Neutrophil (primary cell): ENCODE results near the gene MAP1LC3B.
"Not testable (repeated sequence)": the region's sequence is repeated elsewhere in the genome, so short reads cannot be mapped to it uniquely, and the experiment has no call there.

ENCODE experiments used
- H3K27ac ChIP-seq: fragments of 200-600 bp; sonication (generic); 2 replicates; pipeline ENCODE4 v1.5.1; 2016; ENCODE audit warnings: mild to moderate bottlenecking, moderate library complexity
- H3K27me3 ChIP-seq: fragments of 200-600 bp; sonication (generic); 2 replicates; pipeline ENCODE4 v1.6.0; 2016; ENCODE audit warnings: mild to moderate bottlenecking
- H3K36me3 ChIP-seq: fragments of 200-600 bp; sonication (generic); 2 replicates; pipeline ENCODE4 v1.5.1; 2017
- H3K4me1 ChIP-seq, 2 experiments: fragments of 200-600 bp in 1 of 2; sonication (generic) in 1 of 2; 1 replicate in 1 of 2; 2 replicates in 1 of 2; pipeline versions ENCODE4 v1.5.1 to v1.6.1; 2013 to 2016; ENCODE audit warnings: low read depth in 1 of 2, low read length in 1 of 2, mild to moderate bottlenecking in 1 of 2, moderate library complexity in 1 of 2; ENCODE audit not compliant: control insufficient read depth in 1 of 2, insufficient read depth in 1 of 2
- H3K4me3 ChIP-seq, 2 experiments: fragments of 200-600 bp in 1 of 2; sonication (generic) in 1 of 2; 1 replicate in 1 of 2; 2 replicates in 1 of 2; pipeline ENCODE4 v1.5.1; 2013 to 2016; ENCODE audit warnings: low read depth in 1 of 2, low read length in 1 of 2, mild to moderate bottlenecking in 1 of 2, moderate library complexity in 1 of 2
- H3K9me3 ChIP-seq: fragments of 200-600 bp; sonication (generic); 2 replicates; pipeline ENCODE4 v1.5.1; 2016
- CTCF ChIP-seq: fragments of 200-600 bp; sonication (generic); IDR thresholded peaks from 2 replicates; pipeline ENCODE4 v1.5.1; 2016; ENCODE audit warnings: antibody characterized with exemption

MAP1LC3B gene

GRCh38 chr16:87388818-87389134 is 3.4 kb upstream of the MAP1LC3B start:
- Histone ChIP-seq H3K4me3 (peak overlapping the region; percentile 40 to 41), H3K4me1 (peaks cover 52 to 57% of the 10 kb centered on the region in 2 experiments), H3K36me3 (no peaks in the 10 kb centered on the region), H3K27ac (peak overlapping the region; percentile 94), H3K27me3 (no peaks in the 10 kb centered on the region), H3K9me3 (no peaks in the 10 kb centered on the region)
- no peak for TF ChIP-seq CTCF

DNA sequence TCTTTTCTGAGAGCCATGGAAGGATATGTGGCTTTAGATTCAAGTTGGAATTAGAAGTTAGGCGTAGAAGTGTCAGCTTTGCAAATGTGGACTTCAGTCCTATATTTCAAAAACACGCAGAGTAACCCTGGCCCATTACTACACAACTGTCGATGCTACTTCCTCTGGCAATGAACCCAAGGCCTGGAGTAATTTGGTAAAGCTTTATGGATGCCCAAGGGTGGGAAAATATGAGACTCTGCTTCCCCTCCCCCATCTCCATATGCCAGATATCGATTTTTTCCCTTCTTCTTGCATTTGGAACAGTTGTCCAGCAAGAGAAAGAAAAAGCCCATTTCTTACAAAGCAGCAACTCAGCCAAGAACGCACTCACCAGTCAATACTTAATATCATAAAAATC is 2.9 kb upstream of the MAP1LC3B start:
- no peak overlapping the region for H3K4me3 ChIP-seq
- H3K9me3 ChIP-seq: no peaks in the 10 kb centered on the region
- no peak for TF ChIP-seq CTCF
- H3K27ac ChIP-seq: peak overlapping the region; percentile 94
- no peaks in the 10 kb centered on the region for H3K36me3 ChIP-seq
- no peaks in the 10 kb centered on the region for H3K27me3 ChIP-seq
- H3K4me1 ChIP-seq: peaks cover 52 to 57% of the 10 kb centered on the region in 2 experiments

GRCh38 chr16:87389914-87390313 is 2.2 kb upstream of the MAP1LC3B start:
- not testable (repeated sequence) for H3K36me3 ChIP-seq, H3K9me3 ChIP-seq, H3K4me3 ChIP-seq, H3K27me3 ChIP-seq
- Histone ChIP-seq H3K27ac (peak overlapping the region; percentile 94), H3K4me1 (peaks cover 53 to 59% of the 10 kb centered on the region in 2 experiments)

DNA sequence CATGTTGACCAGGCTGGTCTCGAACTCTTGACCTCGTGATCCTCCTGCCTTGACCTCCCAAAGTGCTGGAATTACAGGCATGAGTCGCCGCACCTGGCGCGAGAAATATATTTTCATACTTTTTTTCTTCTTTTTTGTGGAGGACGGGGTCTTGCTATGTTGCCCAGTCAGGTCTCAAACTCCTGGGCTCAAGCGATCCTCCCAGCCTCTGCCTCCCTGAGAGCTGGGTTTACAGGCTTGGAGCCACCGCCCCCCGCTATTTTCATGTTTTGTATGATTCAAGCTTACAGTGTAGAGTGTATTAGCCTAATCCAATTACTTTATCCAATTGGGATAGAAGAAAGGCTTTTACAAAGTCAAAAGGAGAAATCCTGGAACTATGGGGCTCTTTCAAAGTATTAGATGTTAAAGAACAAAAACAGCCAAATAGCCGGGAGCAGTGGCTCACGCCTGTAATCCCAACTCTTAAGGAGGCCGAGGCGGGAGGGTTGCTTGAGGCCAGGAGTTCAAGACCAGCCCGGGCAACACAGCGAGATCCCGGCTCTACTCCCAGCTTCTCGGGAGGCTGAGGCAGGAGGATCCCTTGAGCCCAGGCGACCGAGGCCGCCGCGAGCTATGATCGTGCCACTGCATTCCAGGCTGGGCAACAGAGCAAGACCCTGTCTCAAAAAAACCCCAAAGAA is 1.4 kb upstream of the MAP1LC3B start:
- Histone ChIP-seq H3K9me3 (no peaks in the 10 kb centered on the region), H3K36me3 (peaks cover 3% of the 10 kb centered on the region), H3K27me3 (no peaks in the 10 kb centered on the region), H3K4me3 (peak overlapping the region; percentile 78 to 84), H3K27ac (peak overlapping the region; percentile 93), H3K4me1 (peaks cover 58 to 60% of the 10 kb centered on the region in 2 experiments)
- no peak for TF ChIP-seq CTCF

- H3K4me1 ChIP-seq: peaks cover 58 to 60% of the 10 kb centered on the region in 2 experiments
- H3K36me3 ChIP-seq: peaks cover 9% of the 10 kb centered on the region
- H3K27me3 ChIP-seq: no peaks in the 10 kb centered on the region
- no peaks in the 10 kb centered on the region for H3K9me3 ChIP-seq
- peak overlapping the region; percentile 78 to 84 for H3K4me3 ChIP-seq
- peak overlapping the region; percentile 93 for H3K27ac ChIP-seq
- no peak for TF ChIP-seq CTCF
These were observed 699 bp upstream of the MAP1LC3B start for GRCh38 chr16:87391324-87391949.
